NCI-H748 treated with DMSO at 0.1 percent for 48 hours (cell line): Measurements from ENCODE around the gene PHETA1.

Experiments used
- DNase-seq: peaks from one replicate; lab custom pipeline; 2025; lab: John Stamatoyannopoulos, UW

Gene PHETA1, protein sequence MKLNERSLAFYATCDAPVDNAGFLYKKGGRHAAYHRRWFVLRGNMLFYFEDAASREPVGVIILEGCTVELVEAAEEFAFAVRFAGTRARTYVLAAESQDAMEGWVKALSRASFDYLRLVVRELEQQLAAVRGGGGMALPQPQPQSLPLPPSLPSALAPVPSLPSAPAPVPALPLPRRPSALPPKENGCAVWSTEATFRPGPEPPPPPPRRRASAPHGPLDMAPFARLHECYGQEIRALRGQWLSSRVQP

DNA sequence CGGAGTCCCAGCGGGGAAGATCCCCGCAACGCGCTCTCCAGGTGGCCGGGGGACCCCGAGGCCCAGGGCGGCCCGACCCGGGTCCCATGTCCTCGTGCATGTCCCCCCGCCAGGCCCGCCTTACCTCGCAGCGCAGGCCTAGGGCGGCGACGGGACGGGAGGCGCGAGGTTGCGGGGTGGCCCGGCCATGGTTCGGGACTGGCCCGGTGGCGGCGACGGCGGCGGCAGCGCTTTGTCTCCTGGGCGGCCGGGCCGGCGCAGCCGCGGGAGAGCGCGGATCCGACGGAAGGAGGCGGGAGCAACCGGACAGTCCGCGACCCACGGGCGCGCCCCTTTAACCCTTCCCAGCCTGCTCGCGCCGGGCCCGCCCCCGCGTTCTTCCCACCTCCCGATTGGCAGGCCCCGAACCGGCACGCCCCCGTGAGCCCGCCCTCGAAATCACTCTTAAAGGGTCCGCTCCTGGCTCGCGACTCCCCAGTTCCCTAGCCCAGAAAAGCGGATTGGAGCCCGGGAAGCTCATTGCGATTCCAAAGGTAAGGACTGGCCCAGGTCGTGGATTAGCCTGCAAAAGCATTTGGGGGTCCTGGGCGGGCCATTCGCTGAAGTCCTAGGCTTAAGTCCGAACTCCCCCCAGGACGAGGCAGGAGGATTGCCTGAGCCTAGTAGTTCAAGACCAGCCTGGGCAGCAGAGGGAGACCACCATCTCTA lies at the start of gene PHETA1:
Gene PHETA1 (minus strand): TSS at position 308 of the 708 bp plus-strand sequence. CDS start 5,668 bp downstream, outside the sequence.
- peak; percentile 60 for DNase-seq

DNA sequence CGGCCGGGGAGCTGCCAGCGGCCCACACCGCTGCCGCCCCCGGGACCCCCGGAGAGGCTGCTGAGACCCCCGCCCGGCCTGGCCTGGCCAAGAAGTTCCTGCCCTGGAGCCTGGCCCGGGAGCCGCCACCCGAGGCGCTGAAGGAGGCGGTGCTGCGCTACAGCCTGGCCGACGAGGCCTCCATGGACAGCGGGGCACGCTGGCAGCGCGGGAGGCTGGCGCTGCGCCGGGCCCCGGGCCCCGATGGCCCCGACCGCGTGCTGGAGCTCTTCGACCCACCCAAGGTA lies 49.6 kb upstream of the PHETA1 start:
- DNase-seq: no peak

DNA sequence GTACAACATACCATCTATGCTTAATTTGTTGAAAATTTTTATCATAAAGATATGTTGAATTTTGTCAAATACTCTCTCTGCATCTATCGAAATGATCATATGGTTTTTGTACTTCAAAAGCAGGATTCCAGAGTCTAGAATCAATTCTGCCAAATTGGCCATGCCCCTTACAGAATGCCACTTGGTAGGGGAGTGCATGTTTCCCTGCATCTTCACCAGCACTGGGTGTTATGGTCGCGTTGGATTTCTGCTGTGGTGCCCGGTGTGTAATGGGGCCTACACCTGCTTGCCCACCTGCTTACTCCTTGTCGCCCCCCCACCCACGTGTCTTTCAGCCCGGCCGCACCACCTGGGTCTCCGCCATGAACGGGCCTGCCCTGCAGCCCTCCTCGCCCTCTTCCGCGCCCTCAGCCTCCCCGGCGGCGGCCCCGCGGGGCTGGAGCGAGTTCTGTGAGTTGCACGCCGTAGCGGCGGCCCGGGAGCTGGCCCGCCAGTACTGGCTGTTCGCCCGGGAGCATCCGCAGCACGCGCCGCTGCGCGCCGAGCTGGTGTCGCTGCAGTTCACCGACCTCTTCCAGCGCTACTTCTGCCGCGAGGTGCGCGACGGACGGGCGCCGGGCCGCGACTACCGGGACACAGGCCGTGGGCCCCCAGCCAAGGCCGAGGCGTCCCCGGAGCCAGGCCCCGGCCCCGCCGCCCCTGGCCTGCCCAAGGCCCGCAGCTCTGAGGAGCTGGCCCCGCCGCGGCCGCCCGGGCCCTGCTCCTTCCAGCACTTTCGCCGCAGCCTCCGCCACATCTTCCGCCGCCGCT lies 49.1 kb upstream of the PHETA1 start:
- no peak for DNase-seq

GRCh38 chr12:111417290-111417689 lies 48.4 kb upstream of the PHETA1 start:
- no peak for DNase-seq

GRCh38 chr12:111414711-111415252 lies 45.9 kb upstream of the PHETA1 start:
- DNase-seq: no peak

DNA sequence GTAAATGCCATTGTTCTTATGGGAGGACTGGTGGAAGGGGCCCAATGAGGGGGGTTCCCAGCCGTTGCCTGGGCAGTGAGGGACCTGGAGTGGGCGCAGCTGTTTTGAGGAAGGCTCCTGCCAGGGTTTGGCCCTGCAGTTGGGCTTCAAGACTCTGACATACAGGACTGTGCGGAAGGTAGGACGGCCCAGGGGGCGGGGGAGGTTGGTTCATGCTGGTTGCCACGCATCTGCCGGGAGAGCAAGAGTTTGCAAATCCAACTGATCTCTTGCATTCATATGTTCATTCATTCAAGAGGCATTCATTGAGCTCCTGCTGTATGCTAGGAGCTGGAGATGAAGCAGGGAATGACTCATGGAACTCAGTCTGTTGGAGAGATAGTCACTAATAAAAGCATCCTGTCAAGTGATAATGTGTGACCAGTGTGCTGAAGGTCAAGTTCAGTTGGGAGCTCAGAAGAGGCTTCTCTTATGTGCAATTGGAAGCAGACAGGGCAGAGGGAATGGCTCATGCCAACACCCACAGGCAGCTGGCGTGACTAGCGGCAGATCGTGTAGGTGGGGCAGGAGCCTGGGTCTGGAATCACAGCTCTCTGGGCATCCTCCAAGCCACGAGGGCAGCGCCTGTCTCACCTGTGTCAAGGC lies 44.7 kb upstream of the PHETA1 start:
- DNase-seq: no peak

GRCh38 chr12:111412830-111413441 lies 44.0 kb upstream of the PHETA1 start:
- DNase-seq: no peak

DNA sequence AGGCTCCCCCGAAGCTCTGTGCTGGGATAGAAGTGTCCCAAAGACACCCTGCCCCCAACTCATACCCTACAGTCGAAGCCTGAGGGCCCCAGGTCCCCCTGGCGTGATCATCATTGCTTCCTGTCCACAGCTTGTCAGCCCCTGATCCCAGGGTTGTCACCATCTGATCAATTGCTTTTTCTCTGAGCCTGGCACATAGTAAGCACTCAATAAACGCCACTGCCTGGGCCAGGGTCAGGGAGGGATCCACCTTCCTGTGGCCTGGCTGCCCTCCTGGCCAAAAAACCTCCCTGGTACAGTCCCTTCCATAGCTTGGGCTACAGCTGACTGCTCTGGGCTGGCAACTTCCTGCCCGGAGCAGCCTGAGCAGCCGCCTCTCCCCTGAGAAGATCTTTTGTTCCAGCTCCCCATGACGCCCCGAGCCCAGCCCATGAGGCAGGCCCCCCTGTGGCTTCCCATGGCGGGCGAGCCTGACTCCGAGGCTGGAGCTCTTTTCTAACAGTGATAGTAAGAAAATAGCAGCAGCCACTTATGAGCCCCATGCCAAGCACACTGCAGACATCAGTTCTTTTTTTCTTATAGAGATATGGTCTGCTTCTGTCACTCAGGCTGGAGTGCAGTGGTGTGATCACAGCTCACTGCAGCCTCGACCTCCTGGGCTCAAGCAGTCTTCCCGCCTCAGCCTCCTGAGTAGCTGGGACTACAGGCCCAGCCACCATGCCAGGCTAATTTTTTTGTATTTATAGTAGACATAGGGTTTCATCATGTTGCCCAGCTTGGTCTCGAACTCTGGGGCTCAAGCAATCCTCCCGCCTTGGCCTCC lies 43.3 kb upstream of the PHETA1 start:
- DNase-seq: no peak

DNA sequence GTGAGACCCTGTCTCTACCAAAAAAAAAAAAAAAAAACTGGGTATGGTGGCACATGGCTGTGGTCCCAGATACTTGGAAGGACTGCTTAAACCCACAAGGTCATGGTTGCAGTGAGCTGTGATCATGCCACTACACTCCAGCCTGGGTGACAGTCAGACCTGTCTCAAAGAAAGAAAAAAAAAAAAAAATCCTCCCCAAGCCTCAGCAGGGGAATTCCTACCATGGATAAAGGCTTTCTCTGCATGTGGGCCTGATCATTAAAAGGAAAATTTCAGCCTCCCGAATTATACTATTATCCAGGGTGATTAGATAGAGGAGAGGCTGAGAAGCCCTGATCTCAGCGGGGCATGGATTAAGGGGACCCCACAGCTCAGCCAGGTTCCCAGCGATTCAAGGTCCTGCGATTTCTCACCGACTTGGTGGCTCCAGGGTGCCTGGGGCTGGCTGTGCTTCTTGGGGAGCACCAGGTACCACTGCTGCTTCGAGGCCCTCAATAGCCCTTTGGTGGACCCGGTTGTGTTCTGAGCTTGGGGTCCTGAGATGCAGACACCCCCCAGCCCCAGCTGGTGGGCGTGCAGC lies 42.4 kb upstream of the PHETA1 start:
- no peak for DNase-seq

DNA sequence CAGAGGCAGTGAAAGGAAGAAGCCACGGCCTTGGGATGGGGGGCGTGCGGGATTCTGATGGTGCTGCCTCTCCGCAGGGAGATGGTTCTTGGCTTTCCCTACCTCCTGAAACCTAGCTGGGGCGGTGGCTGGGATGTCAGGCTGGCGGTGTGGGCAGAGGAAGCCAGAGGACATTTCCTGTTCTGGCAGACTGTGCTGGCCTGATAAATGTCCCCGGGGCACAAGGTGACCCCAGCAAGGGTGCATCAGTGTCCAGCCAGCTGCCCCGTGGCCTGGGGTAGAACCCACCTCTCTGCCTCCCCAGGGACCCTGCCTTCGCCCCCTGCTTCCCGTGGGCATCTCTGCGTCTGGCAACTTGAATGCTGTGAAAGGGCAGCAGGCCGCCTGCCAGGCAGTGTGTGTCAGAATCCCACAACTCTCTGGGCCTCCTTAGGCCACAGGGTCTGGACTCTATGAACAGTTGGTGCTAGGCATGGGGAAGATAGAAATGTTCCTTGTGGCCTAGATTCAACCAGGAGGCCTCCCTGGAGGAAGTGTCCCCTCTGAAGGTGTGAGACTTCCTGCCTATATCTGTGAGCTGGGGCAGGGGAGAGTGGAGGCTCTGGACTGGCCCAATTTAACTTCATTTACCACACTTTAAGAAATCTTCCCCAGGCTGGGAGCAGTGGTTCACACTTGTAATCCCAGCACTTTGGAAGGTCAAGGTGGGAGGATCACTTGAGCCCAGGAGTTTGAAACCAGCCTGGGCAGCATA lies 41.7 kb upstream of the PHETA1 start:
- no peak for DNase-seq

- DNase-seq: no peak
Observed at GRCh38 chr12:111409780-111410430, 41.0 kb upstream of the PHETA1 start.

- DNase-seq: no peak
Observed at GRCh38 chr12:111409403-111409779, 40.5 kb upstream of the PHETA1 start.

DNA sequence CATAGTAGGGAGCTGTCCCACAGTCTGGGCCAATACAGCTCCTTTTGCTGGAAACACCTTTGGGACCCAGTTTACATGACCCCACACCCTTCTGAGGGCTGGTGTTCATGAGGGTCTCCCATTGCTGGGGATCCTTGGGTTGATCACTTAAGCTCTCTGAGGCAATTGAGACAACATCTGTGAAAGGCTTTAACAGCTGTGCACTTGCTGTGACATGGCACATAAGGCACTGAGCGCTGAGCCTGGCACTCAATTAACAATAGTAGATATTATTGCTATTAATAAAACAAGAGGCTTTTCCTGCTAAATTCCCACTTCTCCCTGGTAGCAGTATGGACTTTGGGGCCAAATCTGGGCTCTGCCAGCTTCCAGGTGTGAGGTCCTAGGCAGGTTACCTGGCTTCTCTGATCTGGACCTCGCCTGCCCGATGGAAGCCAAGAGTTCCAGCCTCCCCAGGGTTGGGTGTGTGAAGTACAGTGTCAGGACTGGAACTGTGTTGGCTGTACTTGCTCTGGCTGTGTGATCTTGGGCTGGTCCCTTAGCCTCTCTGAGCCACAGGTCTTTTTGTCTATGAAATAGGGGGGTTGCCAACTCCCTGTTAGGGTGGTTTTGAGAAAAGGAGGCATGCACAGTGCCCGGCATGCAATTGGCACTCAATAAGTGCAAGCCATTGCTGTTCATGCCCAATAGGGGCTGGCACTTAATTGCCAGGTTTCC lies 39.9 kb upstream of the PHETA1 start:
- DNase-seq: no peak

DNA sequence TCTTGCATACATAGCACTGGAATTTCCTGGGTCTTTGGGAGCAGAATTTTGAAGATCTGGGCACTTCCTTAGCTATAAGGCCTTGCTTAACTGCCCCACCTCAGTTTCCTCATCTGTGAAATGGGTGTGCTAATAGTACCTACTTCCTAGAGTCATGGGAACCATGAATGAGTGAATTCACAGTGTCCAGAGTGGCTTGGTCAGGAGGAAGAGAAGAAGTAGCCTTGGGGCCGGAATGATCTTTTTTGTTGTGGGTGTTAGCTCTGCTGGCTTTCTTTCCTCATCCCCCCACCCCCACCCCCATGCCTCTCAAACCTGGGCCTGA lies 39.2 kb upstream of the PHETA1 start:
- no peak for DNase-seq

GRCh38 chr12:111407377-111408115 lies 38.7 kb upstream of the PHETA1 start:
- no peak for DNase-seq

- DNase-seq: no peak
Observed at GRCh38 chr12:111406474-111407376, 37.8 kb upstream of the PHETA1 start.

- DNase-seq: no peak
Observed at GRCh38 chr12:111405859-111406473, 37.1 kb upstream of the PHETA1 start, which contains the start of gene SH2B3. TSS of gene SH2B3 (plus strand) at chr12:111405923. CDS start at chr12:111418146, 12,223 bp downstream.
